H9 (cell line): Measurements from ENCODE around the gene SDK1. TPM values are rescaled to one million over a fixed set of nuclear protein-coding genes. Genes with fewer than 3 reads are reported as not detected.

Source experiments
- DNase-seq: peaks from one replicate; pipeline ENCODE4 v3.0.0-alpha.2; 2017
- H2AFZ ChIP-seq: one replicate; pipeline ENCODE4 v1.6.1; 2013; ENCODE audit warnings: mild to moderate bottlenecking, low read length, control low read depth, moderate library complexity
- H2AK5ac ChIP-seq: 2 replicates; pipeline ENCODE4 v1.6.1; 2013; ENCODE audit warnings: low read length, control low read depth, mixed read lengths; ENCODE audit not compliant: insufficient read length
- H2BK120ac ChIP-seq: one replicate; pipeline ENCODE4 v1.6.1; 2013; ENCODE audit warnings: low read depth, mild to moderate bottlenecking, low read length, control low read depth, inconsistent platforms; ENCODE audit not compliant: poor library complexity, severe bottlenecking
- H2BK12ac ChIP-seq: 2 replicates; pipeline ENCODE4 v1.6.1; 2013; ENCODE audit warnings: low read length, control low read depth, mixed read lengths, low read depth; ENCODE audit not compliant: insufficient read length
- H2BK15ac ChIP-seq: 2 replicates; pipeline ENCODE4 v1.6.1; 2013; ENCODE audit warnings: low read depth, low read length, control low read depth
- H2BK20ac ChIP-seq: one replicate; pipeline ENCODE4 v1.6.1; 2013; ENCODE audit warnings: low read depth, mild to moderate bottlenecking, low read length, control low read depth, inconsistent platforms; ENCODE audit not compliant: poor library complexity, severe bottlenecking
- H2BK5ac ChIP-seq: 2 replicates; pipeline ENCODE4 v1.6.1; 2013; ENCODE audit warnings: low read length, control low read depth, mixed read lengths; ENCODE audit not compliant: insufficient read length
- H3K14ac ChIP-seq: 2 replicates; pipeline ENCODE4 v1.6.1; 2013; ENCODE audit warnings: low read length, control low read depth; ENCODE audit not compliant: insufficient read depth
- H3K18ac ChIP-seq: 2 replicates; pipeline ENCODE4 v1.6.1; 2013; ENCODE audit warnings: low read depth, mild to moderate bottlenecking, mixed read lengths, low read length, control low read depth; ENCODE audit not compliant: insufficient read length
- H3K23ac ChIP-seq: 2 replicates; pipeline ENCODE4 v1.6.1; 2013; ENCODE audit warnings: low read length, control low read depth, mixed read lengths, low read depth; ENCODE audit not compliant: insufficient read length
- H3K23me2 ChIP-seq: 2 replicates; pipeline ENCODE4 v1.6.1; 2013; ENCODE audit warnings: low read depth, mild to moderate bottlenecking, mixed read lengths, low read length, control low read depth; ENCODE audit not compliant: insufficient read length, poor library complexity, severe bottlenecking
- H3K27ac ChIP-seq: 2 replicates; pipeline ENCODE4 v1.5.1; 2013; ENCODE audit warnings: low read length, control low read depth, mixed read lengths, low read depth; ENCODE audit not compliant: insufficient read length
- H3K27me3 ChIP-seq: 2 replicates; pipeline ENCODE4 v1.6.1; 2013; ENCODE audit warnings: low read length, control low read depth, inconsistent platforms; ENCODE audit not compliant: insufficient read depth
- H3K4ac ChIP-seq: 2 replicates; pipeline ENCODE4 v1.6.1; 2013; ENCODE audit warnings: low read depth, mild to moderate bottlenecking, control low read depth, inconsistent platforms, low read length, moderate library complexity
- H3K4me1 ChIP-seq: 2 replicates; pipeline ENCODE4 v1.6.1; 2013; ENCODE audit warnings: low read length, control low read depth, inconsistent platforms; ENCODE audit not compliant: insufficient read depth
- H3K4me2 ChIP-seq: 2 replicates; pipeline ENCODE4 v1.6.1; 2013; ENCODE audit warnings: low read length, control low read depth, mixed read lengths; ENCODE audit not compliant: insufficient read length, insufficient read depth
- H3K56ac ChIP-seq: 2 replicates; pipeline ENCODE4 v1.6.1; 2013; ENCODE audit warnings: low read depth, mild to moderate bottlenecking, mixed read lengths, low read length, control low read depth; ENCODE audit not compliant: insufficient read length
- H3K79me1 ChIP-seq: 2 replicates; pipeline ENCODE4 v1.6.1; 2013; ENCODE audit warnings: low read depth, mild to moderate bottlenecking, moderate library complexity, low read length, control low read depth, inconsistent platforms; ENCODE audit not compliant: insufficient read depth, poor library complexity, severe bottlenecking
- H3K79me2 ChIP-seq: 2 replicates; pipeline ENCODE4 v1.6.1; 2013; ENCODE audit warnings: low read length, control low read depth, inconsistent platforms; ENCODE audit not compliant: insufficient read depth
- H3K9ac ChIP-seq: 2 replicates; pipeline ENCODE4 v1.6.1; 2013; ENCODE audit warnings: low read length, control low read depth, mixed read lengths; ENCODE audit not compliant: insufficient read length; ENCODE audit errors: extremely low read depth
- H3K9me3 ChIP-seq: one replicate; pipeline ENCODE4 v1.6.1; 2013; ENCODE audit warnings: low read depth, low read length, inconsistent platforms; ENCODE audit not compliant: control insufficient read depth
- H3T11ph ChIP-seq: one replicate; pipeline ENCODE4 v1.6.1; 2013; ENCODE audit warnings: mild to moderate bottlenecking, low read length, control low read depth, inconsistent platforms
- H4K20me1 ChIP-seq: one replicate; pipeline ENCODE4 v1.6.1; 2013; ENCODE audit not compliant: control insufficient read depth, insufficient read length, insufficient read depth
- H4K5ac ChIP-seq: 2 replicates; pipeline ENCODE4 v1.6.1; 2013; ENCODE audit warnings: low read depth, mild to moderate bottlenecking, mixed read lengths, low read length, control low read depth; ENCODE audit not compliant: insufficient read length
- H4K8ac ChIP-seq: replicated peaks from 2 replicates; pipeline ENCODE4 v1.6.1; 2013; ENCODE audit warnings: low read length, control low read depth, mixed read lengths, low read depth; ENCODE audit not compliant: insufficient read length
- H4K91ac ChIP-seq: 2 replicates; pipeline ENCODE4 v1.6.1; 2013; ENCODE audit warnings: low read depth, mild to moderate bottlenecking, moderate library complexity, mixed read lengths, low read length, control low read depth; ENCODE audit not compliant: insufficient read length
- H3K27ac Mint-ChIP-seq, 3 experiments: 2 replicates in 2 of 3; 3 replicates in 1 of 3; pipeline ENCODE4 v1.8.0; 2020 to 2021; ENCODE audit warnings: mixed read lengths in 3 of 3, mild to moderate bottlenecking in 1 of 3, moderate library complexity in 1 of 3
- H3K27me3 Mint-ChIP-seq: 2 replicates; pipeline ENCODE4 v1.8.0; 2021; ENCODE audit warnings: low read depth, mild to moderate bottlenecking, moderate library complexity, mixed read lengths
- H3K36me3 Mint-ChIP-seq, 3 experiments: 2 replicates in 2 of 3; 3 replicates in 1 of 3; pipeline ENCODE4 v1.8.0; 2020 to 2021; ENCODE audit warnings: low read depth in 3 of 3, mixed read lengths in 3 of 3; ENCODE audit not compliant: insufficient read depth in 1 of 3
- H3K4me1 Mint-ChIP-seq, 2 experiments: 2 replicates each; pipeline ENCODE4 v1.8.0; 2020; ENCODE audit warnings: mixed read lengths in 2 of 2
- H3K4me3 Mint-ChIP-seq, 2 experiments: 2 replicates in 1 of 2; 3 replicates in 1 of 2; pipeline ENCODE4 v1.8.0; 2020 to 2021; ENCODE audit warnings: mild to moderate bottlenecking in 2 of 2, mixed read lengths in 2 of 2, moderate library complexity in 1 of 2
- H3K9me3 Mint-ChIP-seq, 2 experiments: 2 replicates in 1 of 2; 3 replicates in 1 of 2; pipeline ENCODE4 v1.8.0; 2020; ENCODE audit warnings: mild to moderate bottlenecking in 2 of 2, mixed read lengths in 2 of 2, moderate library complexity in 1 of 2
- WGBS: extraction: QIAGEN DNeasy Blood & Tissue Kit; methylation state at CpG from one replicate; pipeline ENCODE4 v1.1.7; 2013; ENCODE audit warnings: missing lambda C conversion rate, low lambda C conversion rate, mixed read lengths; ENCODE audit not compliant: insufficient read length; ENCODE audit errors: extremely low coverage; 5-methylcytosine and 5-hydroxymethylcytosine counted together
- total RNA-seq: library from RNA; stranded (reverse); gene quantifications from 2 replicates; pipeline ENCODE4 v1.2.1, GENCODE V29; 2021
- TF ChIP-seq, protein P1 (sequence below): fragments of 200-600 bp; sonication (generic); conservative IDR thresholded peaks from 3 replicates; pipeline ENCODE4 v1.8.0; 2021; ENCODE audit warnings: antibody characterized with exemption, mild to moderate bottlenecking

SDK1 gene
- total RNA-seq, 1 experiment from 2014 or later: 8.7 TPM

DNA sequence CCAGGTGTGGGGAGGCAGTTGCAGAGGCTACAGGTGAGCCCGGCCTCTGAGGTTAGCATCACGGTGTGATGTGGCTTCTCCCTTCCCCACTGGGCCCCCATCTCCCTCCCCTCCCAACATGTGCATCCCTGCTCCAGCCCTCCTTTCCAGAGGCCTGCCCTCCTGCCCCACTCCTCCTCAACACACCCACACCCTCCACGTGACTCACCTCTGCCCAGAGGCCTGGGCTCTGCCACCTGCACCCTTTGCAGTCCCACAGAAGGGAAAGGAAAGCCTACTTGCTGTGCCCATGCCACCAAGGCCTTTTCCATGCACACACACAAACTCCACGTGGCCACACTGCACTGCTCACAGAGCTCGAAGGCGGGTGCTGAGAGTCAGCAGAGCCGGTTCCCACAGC lies 880.4 kb downstream of the SDK1 start:
- Mint-ChIP-seq H3K27ac (no peak overlapping the region), H3K36me3 (peaks cover 7 to 17% (median 8%) of the 10 kb centered on the region in 3 experiments), H3K27me3 (no peaks in the 10 kb centered on the region; the same call in 1 of the 2 replicates), H3K4me1 (peaks cover 5 to 11% of the 10 kb centered on the region in 2 experiments; a peak in 2 of 4 replicates), H3K9me3 (peaks cover 12 to 21% of the 10 kb centered on the region in 2 experiments; a peak in 4 of 5 replicates), H3K4me3 (no peak overlapping the region)
- no peaks in the 10 kb centered on the region for H3K27me3 ChIP-seq
- no peak for DNase-seq
- H3K14ac ChIP-seq: no peak overlapping the region
- H3K4me1 ChIP-seq: no peaks in the 10 kb centered on the region
- H3K9me3 ChIP-seq: no peaks in the 10 kb centered on the region
- no peak overlapping the region for H4K8ac ChIP-seq
- no peak overlapping the region for H2BK20ac ChIP-seq
- H4K5ac ChIP-seq: no peak overlapping the region
- no peak overlapping the region for H2BK12ac ChIP-seq
- H2BK15ac ChIP-seq: no peak overlapping the region
- H2BK120ac ChIP-seq: no peak overlapping the region
- no peak overlapping the region for H2AFZ ChIP-seq
- H3K23ac ChIP-seq: no peak overlapping the region
- no peak overlapping the region for H3K27ac ChIP-seq
- no peak overlapping the region for H2BK5ac ChIP-seq
- no peak overlapping the region for H3T11ph ChIP-seq
- no peaks in the 10 kb centered on the region for H3K79me2 ChIP-seq
- H3K56ac ChIP-seq: no peak overlapping the region
- H4K91ac ChIP-seq: no peak overlapping the region
- no peak overlapping the region for H3K4ac ChIP-seq
- WGBS: no CpG with 5 or more reads among the region's 7 CpGs
- no peak overlapping the region for H3K4me2 ChIP-seq
- TF ChIP-seq, protein P1, sequence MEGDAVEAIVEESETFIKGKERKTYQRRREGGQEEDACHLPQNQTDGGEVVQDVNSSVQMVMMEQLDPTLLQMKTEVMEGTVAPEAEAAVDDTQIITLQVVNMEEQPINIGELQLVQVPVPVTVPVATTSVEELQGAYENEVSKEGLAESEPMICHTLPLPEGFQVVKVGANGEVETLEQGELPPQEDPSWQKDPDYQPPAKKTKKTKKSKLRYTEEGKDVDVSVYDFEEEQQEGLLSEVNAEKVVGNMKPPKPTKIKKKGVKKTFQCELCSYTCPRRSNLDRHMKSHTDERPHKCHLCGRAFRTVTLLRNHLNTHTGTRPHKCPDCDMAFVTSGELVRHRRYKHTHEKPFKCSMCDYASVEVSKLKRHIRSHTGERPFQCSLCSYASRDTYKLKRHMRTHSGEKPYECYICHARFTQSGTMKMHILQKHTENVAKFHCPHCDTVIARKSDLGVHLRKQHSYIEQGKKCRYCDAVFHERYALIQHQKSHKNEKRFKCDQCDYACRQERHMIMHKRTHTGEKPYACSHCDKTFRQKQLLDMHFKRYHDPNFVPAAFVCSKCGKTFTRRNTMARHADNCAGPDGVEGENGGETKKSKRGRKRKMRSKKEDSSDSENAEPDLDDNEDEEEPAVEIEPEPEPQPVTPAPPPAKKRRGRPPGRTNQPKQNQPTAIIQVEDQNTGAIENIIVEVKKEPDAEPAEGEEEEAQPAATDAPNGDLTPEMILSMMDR: no peak
- no peaks in the 10 kb centered on the region for H3K79me1 ChIP-seq
- H2AK5ac ChIP-seq: no peak overlapping the region
- no peak overlapping the region for H3K18ac ChIP-seq
- H3K9ac ChIP-seq: no peak overlapping the region
- no peaks in the 10 kb centered on the region for H4K20me1 ChIP-seq
- no peaks in the 10 kb centered on the region for H3K23me2 ChIP-seq
